Memory B cell (primary cell): ENCODE results near the gene FIBCD1.
"Not testable (repeated sequence)": the region's sequence is repeated elsewhere in the genome, so short reads cannot be mapped to it uniquely, and the experiment has no call there.

ENCODE experiments used
- ATAC-seq: fragments of 150-1000 bp; cut with Tn5 transposase; 2 replicates; pipeline ENCODE4 v1.10.0; 2021; ENCODE audit warnings: low read depth, mild to moderate bottlenecking, moderate library complexity
- DNase-seq, 2 donors: peaks; one replicate each; pipeline ENCODE4 v3.0.0; 2022; ENCODE audit warnings: low spot score in 2 of 2
- H3K27ac Mint-ChIP-seq: one replicate; pipeline ENCODE4 v1.8.0; 2022; ENCODE audit warnings: mild to moderate bottlenecking, moderate library complexity, mixed read lengths
- H3K27me3 Mint-ChIP-seq: one replicate; pipeline ENCODE4 v1.8.0; 2022; ENCODE audit warnings: mixed read lengths
- H3K36me3 Mint-ChIP-seq: one replicate; pipeline ENCODE4 v1.8.0; 2022; ENCODE audit warnings: mild to moderate bottlenecking, mixed read lengths
- H3K4me1 Mint-ChIP-seq: one replicate; pipeline ENCODE4 v1.8.0; 2022; ENCODE audit warnings: mixed read lengths
- H3K4me3 Mint-ChIP-seq: one replicate; pipeline ENCODE4 v1.8.0; 2022; ENCODE audit warnings: mild to moderate bottlenecking, moderate library complexity, mixed read lengths
- H3K9me3 Mint-ChIP-seq: one replicate; pipeline ENCODE4 v1.8.0; 2022; ENCODE audit warnings: mixed read lengths

Gene FIBCD1

GRCh38 chr9:130963916-130964315 lies 24.9 kb upstream of the FIBCD1 start:
- Mint-ChIP-seq H3K4me3 (no peak overlapping the region), H3K4me1 (peaks cover 1% of the 10 kb centered on the region), H3K9me3 (peaks cover under 1% of the 10 kb centered on the region), H3K36me3 (peaks cover 2% of the 10 kb centered on the region), H3K27ac (no peak overlapping the region), H3K27me3 (peaks cover 2% of the 10 kb centered on the region)
- ATAC-seq: no peak
- DNase-seq: no peak

DNA sequence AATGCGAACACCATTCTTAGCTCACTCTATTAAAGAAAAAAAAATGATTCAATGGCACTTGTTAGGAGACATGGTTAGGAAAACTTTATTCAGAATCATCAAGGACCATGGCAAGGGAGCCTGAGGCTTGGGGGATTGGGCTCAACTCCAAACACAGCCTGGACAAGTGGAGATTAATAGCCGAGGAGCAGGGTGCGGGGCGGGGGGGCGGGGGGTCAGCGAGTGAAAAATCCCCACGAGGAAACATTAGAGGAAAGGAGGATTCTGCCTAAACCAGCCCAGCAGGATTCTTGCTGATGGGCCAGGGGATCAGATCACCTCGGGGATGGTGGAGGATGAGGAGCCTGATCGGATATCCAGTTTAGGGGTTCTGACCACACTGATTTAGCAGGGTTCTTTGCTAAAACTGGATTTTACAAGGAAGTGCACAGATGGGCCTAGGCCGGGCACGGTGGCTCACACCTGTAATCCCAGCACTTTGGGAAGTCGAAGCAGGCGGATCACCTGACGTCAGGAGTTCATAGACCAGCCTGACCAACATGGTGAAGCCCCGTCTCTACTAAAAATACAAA lies 24.4 kb upstream of the FIBCD1 start:
- Mint-ChIP-seq H3K27ac (no peak overlapping the region), H3K9me3 (peaks cover 4% of the 10 kb centered on the region), H3K27me3 (peaks cover 2% of the 10 kb centered on the region), H3K36me3 (peaks cover 5% of the 10 kb centered on the region), H3K4me1 (peaks cover 4% of the 10 kb centered on the region), H3K4me3 (no peak overlapping the region)
- DNase-seq: no peak
- no peak for ATAC-seq

DNA sequence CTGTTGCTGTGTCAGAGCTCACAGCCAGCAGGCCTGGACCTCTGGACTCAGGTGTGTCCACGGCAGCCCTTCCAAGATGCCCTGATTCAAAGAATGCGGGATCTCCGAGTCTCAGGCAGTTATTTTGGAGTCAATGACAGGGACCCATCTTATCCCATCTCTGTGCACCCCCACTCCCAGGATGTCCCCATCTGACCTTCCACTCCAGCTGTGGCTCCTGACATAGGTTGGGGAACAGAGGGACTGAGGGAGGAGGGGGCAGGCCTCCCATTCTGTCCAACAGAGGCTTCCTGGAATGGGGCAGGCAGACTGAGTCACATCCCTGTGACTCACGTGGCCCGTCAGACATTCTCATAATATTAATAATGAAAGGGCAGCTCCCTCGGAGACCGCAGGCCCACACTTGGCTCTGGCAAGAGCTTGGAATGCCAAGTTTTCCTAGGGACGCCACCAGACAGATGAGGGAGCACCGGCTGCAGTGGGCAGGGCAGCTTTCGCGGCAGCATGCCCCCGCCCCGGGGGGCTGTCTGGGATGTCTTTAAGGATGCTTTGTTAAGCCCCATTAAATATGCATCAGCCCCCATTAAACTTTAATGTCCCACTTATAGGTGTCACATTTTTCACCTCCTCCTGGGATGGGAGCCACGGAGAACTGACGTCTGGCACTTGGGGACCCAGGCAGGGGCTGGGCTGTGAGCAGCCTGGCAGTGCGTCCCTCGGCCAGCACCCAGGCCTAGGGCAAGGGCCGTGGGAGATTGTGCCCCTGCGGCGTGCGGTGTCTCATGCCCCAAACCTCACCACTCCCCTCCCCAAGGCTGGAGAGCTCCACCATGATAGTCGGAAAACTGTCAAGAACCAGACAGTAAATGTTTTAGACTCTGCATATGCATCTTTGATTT lies 23.6 kb upstream of the FIBCD1 start:
- peaks cover 2% of the 10 kb centered on the region for H3K27me3 Mint-ChIP-seq
- no peak for DNase-seq
- peaks cover 5% of the 10 kb centered on the region for H3K36me3 Mint-ChIP-seq
- ATAC-seq: no peak
- H3K27ac Mint-ChIP-seq: no peak overlapping the region
- peaks cover 4% of the 10 kb centered on the region for H3K4me1 Mint-ChIP-seq
- no peak overlapping the region for H3K4me3 Mint-ChIP-seq
- H3K9me3 Mint-ChIP-seq: peaks cover 4% of the 10 kb centered on the region

GRCh38 chr9:130961511-130962300 lies 22.7 kb upstream of the FIBCD1 start:
- Mint-ChIP-seq H3K27me3 (peaks cover 2% of the 10 kb centered on the region), H3K4me1 (peaks cover 4% of the 10 kb centered on the region), H3K9me3 (peaks cover 4% of the 10 kb centered on the region), H3K36me3 (peaks cover 5% of the 10 kb centered on the region), H3K27ac (no peak overlapping the region), H3K4me3 (no peak overlapping the region)
- ATAC-seq (no peak), DNase-seq (no peak)

GRCh38 chr9:130960522-130961378 lies 21.7 kb upstream of the FIBCD1 start:
- H3K27ac Mint-ChIP-seq: no peak overlapping the region
- peaks cover 5% of the 10 kb centered on the region for H3K36me3 Mint-ChIP-seq
- H3K4me3 Mint-ChIP-seq: no peak overlapping the region
- peaks cover 4% of the 10 kb centered on the region for H3K4me1 Mint-ChIP-seq
- no peak for DNase-seq
- peaks cover 4% of the 10 kb centered on the region for H3K9me3 Mint-ChIP-seq
- H3K27me3 Mint-ChIP-seq: peaks cover 2% of the 10 kb centered on the region
- ATAC-seq: no peak

GRCh38 chr9:130959809-130960334 lies 20.8 kb upstream of the FIBCD1 start:
- no peak for DNase-seq
- peaks cover 4% of the 10 kb centered on the region for H3K9me3 Mint-ChIP-seq
- no peak for ATAC-seq
- peaks cover 2% of the 10 kb centered on the region for H3K27me3 Mint-ChIP-seq
- peaks cover 5% of the 10 kb centered on the region for H3K36me3 Mint-ChIP-seq
- no peak overlapping the region for H3K27ac Mint-ChIP-seq
- peaks cover 4% of the 10 kb centered on the region for H3K4me1 Mint-ChIP-seq
- H3K4me3 Mint-ChIP-seq: no peak overlapping the region

GRCh38 chr9:130958564-130958963 lies 19.5 kb upstream of the FIBCD1 start:
- H3K4me3 Mint-ChIP-seq, H3K27ac Mint-ChIP-seq, H3K4me1 Mint-ChIP-seq, H3K27me3 Mint-ChIP-seq, DNase-seq, H3K36me3 Mint-ChIP-seq, H3K9me3 Mint-ChIP-seq, ATAC-seq: not testable (repeated sequence)

DNA sequence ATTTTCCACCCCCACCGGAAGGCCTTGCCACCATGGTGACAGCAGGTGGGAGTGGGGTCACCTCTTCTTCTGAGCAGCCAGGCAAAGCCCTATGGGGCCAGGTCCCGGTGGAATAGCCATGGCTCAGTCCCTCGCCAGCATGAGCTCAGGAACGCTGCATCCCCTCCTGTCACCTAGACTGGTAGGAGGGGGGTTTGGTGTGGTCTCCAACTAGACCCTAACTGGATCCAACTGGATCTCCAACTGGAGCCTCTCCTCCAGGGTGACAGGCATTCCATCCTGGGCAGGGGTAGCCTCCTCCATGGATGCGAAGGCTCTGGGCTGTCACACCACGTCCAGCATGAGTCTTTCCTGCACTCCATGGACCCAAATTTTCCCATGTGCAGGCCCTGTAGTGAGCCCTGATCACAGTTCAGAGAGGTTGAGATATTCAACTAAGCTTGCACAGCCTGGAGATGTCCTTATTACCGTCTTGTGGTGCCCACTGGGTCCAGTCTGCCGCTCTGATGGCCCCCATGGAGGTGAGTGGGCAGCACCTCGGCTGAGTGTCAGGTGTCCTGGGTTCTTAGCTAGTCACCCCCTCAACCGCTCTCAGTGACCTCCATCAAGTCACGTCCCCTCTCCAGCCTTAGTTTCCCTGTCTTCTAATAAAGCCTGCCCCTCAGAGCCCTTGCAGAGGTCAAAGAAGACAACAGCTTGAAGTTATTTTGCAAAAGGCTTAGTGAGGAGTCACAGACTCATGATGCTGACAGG lies 18.6 kb upstream of the FIBCD1 start:
- Mint-ChIP-seq H3K4me3 (no peak overlapping the region), H3K27ac (no peak overlapping the region), H3K4me1 (peaks cover 4% of the 10 kb centered on the region), H3K27me3 (no peaks in the 10 kb centered on the region), H3K9me3 (peaks cover 4% of the 10 kb centered on the region), H3K36me3 (peaks cover 3% of the 10 kb centered on the region)
- ATAC-seq (no peak), DNase-seq (no peak)

GRCh38 chr9:130956636-130957450 lies 17.8 kb upstream of the FIBCD1 start:
- DNase-seq (no peak), ATAC-seq (no peak)
- no peak overlapping the region for H3K4me3 Mint-ChIP-seq
- H3K36me3 Mint-ChIP-seq: peaks cover 3% of the 10 kb centered on the region
- peaks cover 4% of the 10 kb centered on the region for H3K4me1 Mint-ChIP-seq
- peaks cover 2% of the 10 kb centered on the region for H3K27me3 Mint-ChIP-seq
- no peak overlapping the region for H3K27ac Mint-ChIP-seq
- peaks cover 4% of the 10 kb centered on the region for H3K9me3 Mint-ChIP-seq

- Mint-ChIP-seq H3K4me3 (no peak overlapping the region), H3K36me3 (peaks cover 3% of the 10 kb centered on the region), H3K9me3 (peaks cover 4% of the 10 kb centered on the region), H3K27me3 (peaks cover 4% of the 10 kb centered on the region), H3K27ac (no peak overlapping the region), H3K4me1 (peaks cover 4% of the 10 kb centered on the region)
- DNase-seq (no peak), ATAC-seq (no peak)
Observed at GRCh38 chr9:130955947-130956621, 17.0 kb upstream of the FIBCD1 start.

GRCh38 chr9:130954925-130955324 lies 15.9 kb upstream of the FIBCD1 start:
- not testable (repeated sequence) for DNase-seq, H3K36me3 Mint-ChIP-seq, H3K4me3 Mint-ChIP-seq, H3K9me3 Mint-ChIP-seq, H3K27me3 Mint-ChIP-seq, ATAC-seq, H3K4me1 Mint-ChIP-seq, H3K27ac Mint-ChIP-seq

- peaks cover 5% of the 10 kb centered on the region for H3K9me3 Mint-ChIP-seq
- no peak for ATAC-seq
- H3K4me3 Mint-ChIP-seq: no peak overlapping the region
- H3K36me3 Mint-ChIP-seq: peaks cover 3% of the 10 kb centered on the region
- no peak overlapping the region for H3K27ac Mint-ChIP-seq
- DNase-seq: no peak
- H3K27me3 Mint-ChIP-seq: peaks cover 10% of the 10 kb centered on the region
- H3K4me1 Mint-ChIP-seq: peaks cover 4% of the 10 kb centered on the region
Observed at GRCh38 chr9:130954317-130954716, 15.3 kb upstream of the FIBCD1 start.
